Transverse colon (tissue), 4 donors: ENCODE results near the gene SPAG8. TPM values are rescaled to one million over a fixed set of nuclear protein-coding genes. Genes with fewer than 3 reads are reported as not detected.

Experiments used
- DNase-seq: peaks from one replicate; pipeline ENCODE4 v3.0.0-alpha.2; 2019
- H3K27ac ChIP-seq, 4 donors: fragments of 200-600 bp; sonication (generic); 2 replicates each; pipeline ENCODE4 v1.5.1; 2016 to 2018; ENCODE audit warnings: inconsistent platforms in 4 of 4
- H3K27me3 ChIP-seq: fragments of 200-600 bp; sonication (generic); 2 replicates; pipeline ENCODE4 v1.5.1; 2017; ENCODE audit warnings: inconsistent platforms
- H3K36me3 ChIP-seq, 4 donors: fragments of 200-600 bp; sonication (generic); 2 replicates each; pipeline ENCODE4 v1.5.1; 2017 to 2019; ENCODE audit warnings: inconsistent platforms in 4 of 4
- H3K4me1 ChIP-seq, 4 donors: fragments of 200-600 bp; sonication (generic); 2 replicates each; pipeline ENCODE4 v1.5.1; 2017 to 2020; ENCODE audit warnings: inconsistent platforms in 4 of 4
- H3K4me3 ChIP-seq, 4 donors: fragments of 200-600 bp; sonication (generic); 1 replicate in 1 of 4; 2 replicates in 3 of 4; pipeline versions ENCODE4 v1.5.1 to v1.6.1; 2017 to 2019; ENCODE audit warnings: inconsistent platforms in 4 of 4
- H3K9me3 ChIP-seq, 2 donors: fragments of 200-600 bp; sonication (generic); 2 replicates each; pipeline ENCODE4 v1.5.1; 2017 to 2019; ENCODE audit warnings: inconsistent platforms in 2 of 2
- CTCF ChIP-seq, 5 experiments: fragments of 200-600 bp in 3 of 5; fragments of 450-650 bp in 2 of 5; sonication (generic) in 3 of 5; IDR thresholded peaks; 1 replicate in 2 of 5; 2 replicates in 3 of 5; pipeline ENCODE4 v1.5.1; 2016 to 2017; ENCODE audit warnings: antibody characterized with exemption in 5 of 5, inconsistent platforms in 3 of 5, mild to moderate bottlenecking in 2 of 5, moderate library complexity in 1 of 5
- EP300 ChIP-seq: sonication (generic); formaldehyde crosslinking; IDR thresholded peaks from one replicate; pipeline ENCODE4 v1.6.1; 2017; ENCODE audit warnings: antibody characterized with exemption, low read depth
- POLR2A ChIP-seq: fragments of 450-650 bp; IDR thresholded peaks from one replicate; pipeline ENCODE4 v1.6.1; 2016; ENCODE audit warnings: antibody characterized with exemption, mild to moderate bottlenecking, moderate library complexity
- POLR2AphosphoS5 ChIP-seq, 3 donors: sonication (generic); formaldehyde crosslinking; IDR thresholded peaks; one replicate each; pipeline ENCODE4 v1.6.1; 2016; ENCODE audit warnings: antibody characterized with exemption in 3 of 3
- WGBS, 2 donors: methylation state at CpG; one replicate each; pipeline ENCODE4 v1.1.5; 2018; ENCODE audit warnings: low coverage in 1 of 2; 5-methylcytosine and 5-hydroxymethylcytosine counted together
- in situ Hi-C, 4 donors: fragments of 200-750 bp; cut with MboI; loops; one replicate each; pipeline versions ENCODE4 v1.15.0 to v1.15.1; 2017; ENCODE audit warnings: low sequenced_read_pairs in 3 of 4, low pct_ligation_motif_present in 1 of 4, low pct_unique_long_range_greater_than_20kb in 1 of 4
- intact Hi-C: fragments of 100-400 bp; cut with DNase I; formaldehyde crosslinking; loops from one replicate; pipeline ENCODE4 v1.15.1; 2023; ENCODE audit warnings: low total_unique reads
- small RNA-seq, 4 donors: library from RNA; depleted of rRNA; stranded (forward); fragments of <200 nt; gene quantifications; one replicate each; pipeline ENCODE3, GENCODE V24; 2016
- total RNA-seq, 4 donors: library from RNA; depleted of rRNA; stranded (reverse); fragments of >200 nt; gene quantifications; one replicate each; pipeline ENCODE4 v1.1.0, GENCODE V29; 2016

SPAG8 gene
- total RNA-seq, 4 donors from 2014 or later = 0.41 to 3.0 (median 1.9) TPM; not detected in 1

GRCh38 chr9:35763181-35763580 lies 48.9 kb downstream of the SPAG8 start:
- no peak for TF ChIP-seq POLR2AphosphoS5 (IDR thresholded peaks at IDR 0.05)
- no peak for TF ChIP-seq POLR2A
- no peaks in the 10 kb centered on the region for H3K9me3 ChIP-seq
- in situ Hi-C loops (no loop called here), intact Hi-C loops (no loop called here)
- H3K27me3 ChIP-seq = no peaks in the 10 kb centered on the region
- no peaks in the 10 kb centered on the region for H3K36me3 ChIP-seq
- no peak for DNase-seq
- 85 to 92% methylated on average over 2 of the region's 2 CpGs for WGBS, 2 donors
- H3K4me1 ChIP-seq = peaks cover 0 to 33% (median 9%) of the 10 kb centered on the region in 4 donors
- no peak overlapping the region for H3K4me3 ChIP-seq
- no peak overlapping the region for H3K27ac ChIP-seq

GRCh38 chr9:35760651-35761050 lies 51.4 kb downstream of the SPAG8 start:
- Histone ChIP-seq H3K27ac (peak overlapping the region in 3 of 4 donors; percentile 18 to 32 (median 28)), H3K36me3 (no peaks in the 10 kb centered on the region), H3K4me3 (no peak overlapping the region), H3K4me1 (peaks cover 11 to 48% (median 16%) of the 10 kb centered on the region in 4 donors), H3K9me3 (no peaks in the 10 kb centered on the region), H3K27me3 (no peaks in the 10 kb centered on the region)
- TF ChIP-seq CTCF (IDR thresholded peaks at IDR 0.05) = no peak
- no peak for TF ChIP-seq POLR2A
- no peak for TF ChIP-seq POLR2AphosphoS5 (IDR thresholded peaks at IDR 0.05)
- 53 to 100% methylated on average over 1 to 2 of the region's 2 CpGs for WGBS, 2 donors
- DNase-seq = no peak
- intact Hi-C loops = no loop called here
- in situ Hi-C loops = no loop called here

GRCh38 chr9:35759795-35760194 lies 52.3 kb downstream of the SPAG8 start:
- in situ Hi-C loops (no loop called here), intact Hi-C loops (no loop called here)
- no peak for DNase-seq
- no peak overlapping the region for H3K4me3 ChIP-seq
- 97 to 100% methylated on average over 4 of the region's 4 CpGs for WGBS, 2 donors
- no peaks in the 10 kb centered on the region for H3K27me3 ChIP-seq
- TF ChIP-seq POLR2A = no peak
- TF ChIP-seq EP300 = no peak
- no peak for TF ChIP-seq POLR2AphosphoS5 (IDR thresholded peaks at IDR 0.05)
- no peak for TF ChIP-seq CTCF (IDR thresholded peaks at IDR 0.05)
- peak overlapping the region in 1 of 4 donors; percentile 18 for H3K27ac ChIP-seq
- H3K4me1 ChIP-seq = peaks cover 11 to 48% (median 16%) of the 10 kb centered on the region in 4 donors
- no peaks in the 10 kb centered on the region for H3K9me3 ChIP-seq
- no peaks in the 10 kb centered on the region for H3K36me3 ChIP-seq

Small RNA genes lying within 50 kb of the gene (small RNA-seq; reads per million reads assigned to genes)
- 0 to 0.83 (median 0.53) reads per million in 4 donors for gene HINT2

Other genes with a start within 250 kb of the SPAG8 start
- gene TESK1, start 207.0 kb downstream of the SPAG8 start, total RNA-seq = 10 to 100 TPM; 11.9 to 69.2 (median 45.8) TPM
- gene CD72, start 193.8 kb downstream of the SPAG8 start, total RNA-seq = 10 to 100 TPM in 2 of 4 donors, 1 to 10 TPM in 2; 3.0 to 21.9 (median 10.9) TPM
- gene SIT1, start 161.3 kb downstream of the SPAG8 start, total RNA-seq = 1 to 10 TPM in 3 of 4 donors, not detected in 1; 1.2 to 6.7 (median 3.8) TPM
- 1,000 to 10,000 TPM; 1,115 to 7,222 (median 2,718) TPM for gene RMRP, start 154.2 kb downstream of the SPAG8 start, total RNA-seq
- gene CCDC107, start 154.0 kb downstream of the SPAG8 start, total RNA-seq = 10 to 100 TPM; 32.0 to 50.1 (median 37.2) TPM
- gene ARHGEF39, start 147.1 kb downstream of the SPAG8 start, total RNA-seq = 1 to 10 TPM; 1.6 to 7.4 (median 5.8) TPM
- not detected for gene CA9, start 138.3 kb downstream of the SPAG8 start, total RNA-seq
- gene TPM2, start 122.3 kb downstream of the SPAG8 start, total RNA-seq = 1,000 to 10,000 TPM in 1 of 4 donors, 100 to 1,000 TPM in 3; 493 to 2,531 (median 633) TPM
- gene TLN1, start 80.1 kb downstream of the SPAG8 start, total RNA-seq = 100 to 1,000 TPM; 158 to 328 (median 177) TPM
- gene CREB3, start 79.6 kb downstream of the SPAG8 start, total RNA-seq = 10 to 100 TPM; 22.4 to 69.7 (median 45.5) TPM
- gene GBA2, start 63.0 kb downstream of the SPAG8 start, total RNA-seq = 100 to 1,000 TPM; 217 to 709 (median 255) TPM
- gene RGP1, start 63.0 kb downstream of the SPAG8 start, total RNA-seq = 10 to 100 TPM; 30.3 to 47.5 (median 43.7) TPM
- not detected for gene MSMP, start 58.0 kb downstream of the SPAG8 start, total RNA-seq
- 1 to 10 TPM; 1.1 to 6.8 (median 4.9) TPM for gene NPR2, start 20.7 kb downstream of the SPAG8 start, total RNA-seq
- 10 to 100 TPM; 16.8 to 58.0 (median 38.9) TPM for gene HINT2, start 2.8 kb upstream of the SPAG8 start, total RNA-seq
- under 1 TPM in 1 of 4 donors, not detected in 3; 0.14 TPM for gene FAM221B, start 16.5 kb upstream of the SPAG8 start, total RNA-seq
- gene TMEM8B, start 17.0 kb upstream of the SPAG8 start, total RNA-seq = 10 to 100 TPM in 2 of 4 donors, 1 to 10 TPM in 2; 7.8 to 21.3 (median 9.6) TPM
- under 1 TPM in 1 of 4 donors, not detected in 3; 0.64 TPM for gene OR13J1, start 58.1 kb upstream of the SPAG8 start, total RNA-seq
- gene HRCT1, start 93.9 kb upstream of the SPAG8 start, total RNA-seq = 10 to 100 TPM; 23.9 to 60.2 (median 34.3) TPM
- 1 to 10 TPM in 1 of 4 donors, under 1 TPM in 1, not detected in 2; 0.68 to 2.5 TPM for gene SPAAR, start 97.2 kb upstream of the SPAG8 start, total RNA-seq
- not detected for gene OR2S2, start 145.9 kb upstream of the SPAG8 start, total RNA-seq
- gene RECK, start 224.7 kb upstream of the SPAG8 start, total RNA-seq = 10 to 100 TPM in 1 of 4 donors, 1 to 10 TPM in 3; 1.5 to 30.3 (median 6.0) TPM